Measurements from ENCODE around the gene PPHLN1. TPM values are rescaled to one million over a fixed set of nuclear protein-coding genes. Genes with fewer than 3 reads are reported as not detected.
A peak's percentile ranks its signal among the peaks of the same experiment; 100 is the strongest.

PPHLN1 gene
- total and polyA plus RNA-seq, 2 donors (not counting 1 experiment from before 2014, with no cell fraction given): 47.6 to 91.4 TPM

- H3K9me3 ChIP-seq (ENCODE audit: control insufficient read depth, insufficient read depth, low read depth, low read length): no peaks in the 10 kb centered on the region
- no peaks in the 10 kb centered on the region for H3K79me2 ChIP-seq (ENCODE audit: control insufficient read depth, insufficient read depth, low read length)
- no peaks in the 10 kb centered on the region for H3K27me3 ChIP-seq (ENCODE audit: control insufficient read depth, insufficient read depth, low read length)
- no peak for TF ChIP-seq CTCF (conservative IDR thresholded peaks at IDR 0.05 in 1 of 2, IDR thresholded peaks at IDR 0.05 in 1 of 2; ENCODE audit: low read depth in 1 of 2, low read length in 2 of 2)
- no peak overlapping the region for H3K4me2 ChIP-seq (ENCODE audit: extremely low read depth, insufficient read depth, low read length)
- H3K9ac ChIP-seq (ENCODE audit: insufficient read depth, low read length): no peak overlapping the region
- no peaks in the 10 kb centered on the region for H4K20me1 ChIP-seq (ENCODE audit: control insufficient read depth, extremely low read depth, insufficient read depth, low read length)
- H2AFZ ChIP-seq (ENCODE audit: low read length): no peak overlapping the region
- H3K36me3 ChIP-seq (ENCODE audit: control insufficient read depth, insufficient read depth, low read length): no peaks in the 10 kb centered on the region
- no peak overlapping the region for H3K27ac ChIP-seq (ENCODE audit: insufficient read depth, low read length)
- DNase-seq (ENCODE audit: low read depth in 2 of 2): peak in 1 of 2 donors; percentile 75
- H3K4me3 ChIP-seq (replicated peaks in 1 of 4; ENCODE audit: control extremely low read depth in 1 of 4, insufficient read depth in 1 of 4, low read depth in 3 of 4, low read length in 4 of 4): no peak overlapping the region
- peaks cover 4% of the 10 kb centered on the region for H3K4me1 ChIP-seq (ENCODE audit: control insufficient read depth, extremely low read depth, insufficient read depth, low read length)
Measured at GRCh38 chr12:42450248-42450647, 124.3 kb downstream of the PPHLN1 start.

- DNase-seq (ENCODE audit: low read depth in 2 of 2): no peak
- Histone ChIP-seq H3K4me1 (ENCODE audit: control insufficient read depth, extremely low read depth, insufficient read depth, low read length) (no peaks in the 10 kb centered on the region), H3K27me3 (ENCODE audit: control insufficient read depth, insufficient read depth, low read length) (no peaks in the 10 kb centered on the region), H3K9me3 (ENCODE audit: control insufficient read depth, insufficient read depth, low read depth, low read length) (no peaks in the 10 kb centered on the region), H3K27ac (ENCODE audit: insufficient read depth, low read length) (no peak overlapping the region), H3K9ac (ENCODE audit: insufficient read depth, low read length) (no peak overlapping the region), H3K4me3 (replicated peaks in 1 of 4; ENCODE audit: control extremely low read depth in 1 of 4, insufficient read depth in 1 of 4, low read depth in 3 of 4, low read length in 4 of 4) (no peak overlapping the region), H3K36me3 (ENCODE audit: control insufficient read depth, insufficient read depth, low read length) (no peaks in the 10 kb centered on the region), H4K20me1 (ENCODE audit: control insufficient read depth, extremely low read depth, insufficient read depth, low read length) (no peaks in the 10 kb centered on the region), H3K4me2 (ENCODE audit: extremely low read depth, insufficient read depth, low read length) (no peak overlapping the region), H3K79me2 (ENCODE audit: control insufficient read depth, insufficient read depth, low read length) (no peaks in the 10 kb centered on the region), H2AFZ (ENCODE audit: low read length) (no peak overlapping the region)
- no peak for TF ChIP-seq EZH2 (IDR thresholded peaks at IDR 0.05; ENCODE audit: low read length, missing control alignments)
- no peak for TF ChIP-seq CTCF (conservative IDR thresholded peaks at IDR 0.05 in 1 of 2, IDR thresholded peaks at IDR 0.05 in 1 of 2; ENCODE audit: low read depth in 1 of 2, low read length in 2 of 2)
Measured at GRCh38 chr12:42458575-42458974, 132.6 kb downstream of the PPHLN1 start.

GRCh38 chr12:42459336-42459847 lies 133.4 kb downstream of the PPHLN1 start:
- H3K27me3 ChIP-seq (ENCODE audit: control insufficient read depth, insufficient read depth, low read length): no peaks in the 10 kb centered on the region
- TF ChIP-seq CTCF (conservative IDR thresholded peaks at IDR 0.05 in 1 of 2, IDR thresholded peaks at IDR 0.05 in 1 of 2; ENCODE audit: low read depth in 1 of 2, low read length in 2 of 2) (no peak), EZH2 (IDR thresholded peaks at IDR 0.05; ENCODE audit: low read length, missing control alignments) (no peak)
- no peak overlapping the region for H3K9ac ChIP-seq (ENCODE audit: insufficient read depth, low read length)
- H3K4me2 ChIP-seq (ENCODE audit: extremely low read depth, insufficient read depth, low read length): no peak overlapping the region
- no peaks in the 10 kb centered on the region for H3K79me2 ChIP-seq (ENCODE audit: control insufficient read depth, insufficient read depth, low read length)
- DNase-seq (ENCODE audit: low read depth in 2 of 2): no peak
- H3K36me3 ChIP-seq (ENCODE audit: control insufficient read depth, insufficient read depth, low read length): no peaks in the 10 kb centered on the region
- no peak overlapping the region for H2AFZ ChIP-seq (ENCODE audit: low read length)
- H3K27ac ChIP-seq (ENCODE audit: insufficient read depth, low read length): no peak overlapping the region
- H3K9me3 ChIP-seq (ENCODE audit: control insufficient read depth, insufficient read depth, low read depth, low read length): no peaks in the 10 kb centered on the region
- H3K4me1 ChIP-seq (ENCODE audit: control insufficient read depth, extremely low read depth, insufficient read depth, low read length): no peaks in the 10 kb centered on the region
- H4K20me1 ChIP-seq (ENCODE audit: control insufficient read depth, extremely low read depth, insufficient read depth, low read length): no peaks in the 10 kb centered on the region
- H3K4me3 ChIP-seq (replicated peaks in 1 of 4; ENCODE audit: control extremely low read depth in 1 of 4, insufficient read depth in 1 of 4, low read depth in 3 of 4, low read length in 4 of 4): no peak overlapping the region

Data from fibroblast of lung (primary cell).